ENCODE measurements around the gene NT5C1A.

GRCh38 chr1:39646232-39647081, 25.4 kb downstream of the NT5C1A start:
- TF ChIP-seq, protein P1, sequence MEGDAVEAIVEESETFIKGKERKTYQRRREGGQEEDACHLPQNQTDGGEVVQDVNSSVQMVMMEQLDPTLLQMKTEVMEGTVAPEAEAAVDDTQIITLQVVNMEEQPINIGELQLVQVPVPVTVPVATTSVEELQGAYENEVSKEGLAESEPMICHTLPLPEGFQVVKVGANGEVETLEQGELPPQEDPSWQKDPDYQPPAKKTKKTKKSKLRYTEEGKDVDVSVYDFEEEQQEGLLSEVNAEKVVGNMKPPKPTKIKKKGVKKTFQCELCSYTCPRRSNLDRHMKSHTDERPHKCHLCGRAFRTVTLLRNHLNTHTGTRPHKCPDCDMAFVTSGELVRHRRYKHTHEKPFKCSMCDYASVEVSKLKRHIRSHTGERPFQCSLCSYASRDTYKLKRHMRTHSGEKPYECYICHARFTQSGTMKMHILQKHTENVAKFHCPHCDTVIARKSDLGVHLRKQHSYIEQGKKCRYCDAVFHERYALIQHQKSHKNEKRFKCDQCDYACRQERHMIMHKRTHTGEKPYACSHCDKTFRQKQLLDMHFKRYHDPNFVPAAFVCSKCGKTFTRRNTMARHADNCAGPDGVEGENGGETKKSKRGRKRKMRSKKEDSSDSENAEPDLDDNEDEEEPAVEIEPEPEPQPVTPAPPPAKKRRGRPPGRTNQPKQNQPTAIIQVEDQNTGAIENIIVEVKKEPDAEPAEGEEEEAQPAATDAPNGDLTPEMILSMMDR (IDR thresholded peaks at IDR 0.05), result peak in 1 of 7 experiments; percentile 8
- peak in 2 of 3 donors; percentile 55 to 56 for TF ChIP-seq POLR2A (IDR thresholded peaks at IDR 0.05)
